Activated CD8-positive, alpha-beta memory T cell treated with anti-CD3 and anti-CD28 coated beads for 48 hours (primary cell): ENCODE measurements around the gene LSM5.
"Not testable (repeated sequence)": the region's sequence is repeated elsewhere in the genome, so short reads cannot be mapped to it uniquely, and the experiment has no call there.

Experiments used
- DNase-seq, 3 experiments: peaks; one replicate each; pipeline ENCODE4 v3.0.0-alpha.2; 2020; ENCODE audit warnings: low read depth in 2 of 3, low spot score in 2 of 3

The LSM5 gene

DNA sequence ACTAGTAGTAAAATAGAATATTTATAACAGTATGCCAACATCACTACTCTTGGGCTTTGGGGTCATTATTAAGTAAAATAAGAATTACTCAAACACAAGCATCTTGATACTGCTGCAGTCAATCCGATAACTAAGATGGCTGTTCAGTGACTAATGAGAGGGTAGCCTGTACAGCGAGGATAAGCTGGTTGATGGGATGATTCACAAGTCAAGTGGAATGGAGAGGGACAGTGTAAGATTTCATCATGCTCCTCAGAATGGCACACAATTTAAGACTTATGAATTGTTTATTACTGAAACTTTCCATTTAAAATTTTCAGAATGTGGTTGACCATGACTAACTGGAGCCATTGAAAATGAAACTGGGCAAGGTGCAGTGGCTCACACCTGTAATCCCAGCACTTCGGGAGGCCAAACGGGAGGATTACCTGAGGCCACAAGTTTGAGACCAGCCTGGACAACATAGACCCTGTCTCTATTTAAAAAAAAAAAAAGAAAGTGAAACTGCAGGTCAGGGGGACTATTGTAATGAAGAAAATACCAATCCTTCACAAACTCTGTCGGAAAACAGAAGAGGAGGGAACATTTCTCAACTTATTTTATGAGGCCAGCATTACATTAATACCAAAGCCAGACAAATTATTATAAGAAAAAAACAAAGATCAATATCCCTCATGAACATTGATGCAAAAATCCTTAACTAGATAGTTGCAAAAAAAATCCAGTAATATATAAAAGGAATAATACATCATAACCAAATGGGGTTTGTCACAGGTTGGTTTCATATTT, 16.3 kb upstream of the LSM5 start:
- DNase-seq: no peak

- DNase-seq: no peak
Measured at GRCh38 chr7:32502728-32503127, 12.5 kb upstream of the LSM5 start.

DNA sequence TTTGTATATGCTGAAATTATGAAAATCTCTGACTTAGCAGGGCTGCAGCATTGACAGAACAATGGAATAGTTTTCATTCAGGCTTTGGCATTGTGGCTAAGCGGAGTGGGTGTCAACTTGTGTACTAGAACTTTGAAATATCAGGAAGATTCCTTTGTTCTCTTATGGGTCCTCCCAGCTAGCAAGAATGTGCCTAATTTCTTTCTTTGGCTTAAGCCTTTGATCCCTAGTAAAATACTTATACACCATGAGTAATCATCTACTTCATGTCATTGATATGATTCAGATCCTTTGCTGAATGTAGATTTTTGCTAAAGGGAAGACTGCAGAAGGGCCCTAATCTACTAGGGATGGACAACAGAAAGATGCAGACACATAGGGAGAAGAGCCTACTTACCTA, 11.3 kb upstream of the LSM5 start:
- DNase-seq: no peak

GRCh38 chr7:32500922-32501341, 10.8 kb upstream of the LSM5 start:
- no peak for DNase-seq

- not testable (repeated sequence) for DNase-seq
Measured at GRCh38 chr7:32500216-32500615, 10.0 kb upstream of the LSM5 start.

DNA sequence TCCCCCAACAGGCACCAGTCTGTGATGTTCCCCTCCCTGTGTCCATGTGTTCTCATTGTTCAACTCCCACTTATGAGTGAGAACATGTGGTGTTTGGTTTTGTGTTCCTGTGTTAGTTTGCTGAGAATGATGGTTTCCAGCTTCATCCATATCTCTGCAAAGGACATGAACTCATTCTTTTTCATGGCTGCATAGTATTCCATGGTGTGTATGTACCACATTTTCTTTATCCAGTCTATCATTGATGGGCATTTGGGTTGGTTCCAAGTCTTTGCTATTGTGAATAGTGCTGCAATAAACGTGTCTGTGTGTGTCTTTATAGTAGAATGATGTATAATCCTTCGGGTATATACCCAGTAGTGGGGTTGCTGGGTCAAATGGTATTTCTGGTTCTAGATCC, 9.6 kb upstream of the LSM5 start:
- DNase-seq: not testable (repeated sequence)

DNA sequence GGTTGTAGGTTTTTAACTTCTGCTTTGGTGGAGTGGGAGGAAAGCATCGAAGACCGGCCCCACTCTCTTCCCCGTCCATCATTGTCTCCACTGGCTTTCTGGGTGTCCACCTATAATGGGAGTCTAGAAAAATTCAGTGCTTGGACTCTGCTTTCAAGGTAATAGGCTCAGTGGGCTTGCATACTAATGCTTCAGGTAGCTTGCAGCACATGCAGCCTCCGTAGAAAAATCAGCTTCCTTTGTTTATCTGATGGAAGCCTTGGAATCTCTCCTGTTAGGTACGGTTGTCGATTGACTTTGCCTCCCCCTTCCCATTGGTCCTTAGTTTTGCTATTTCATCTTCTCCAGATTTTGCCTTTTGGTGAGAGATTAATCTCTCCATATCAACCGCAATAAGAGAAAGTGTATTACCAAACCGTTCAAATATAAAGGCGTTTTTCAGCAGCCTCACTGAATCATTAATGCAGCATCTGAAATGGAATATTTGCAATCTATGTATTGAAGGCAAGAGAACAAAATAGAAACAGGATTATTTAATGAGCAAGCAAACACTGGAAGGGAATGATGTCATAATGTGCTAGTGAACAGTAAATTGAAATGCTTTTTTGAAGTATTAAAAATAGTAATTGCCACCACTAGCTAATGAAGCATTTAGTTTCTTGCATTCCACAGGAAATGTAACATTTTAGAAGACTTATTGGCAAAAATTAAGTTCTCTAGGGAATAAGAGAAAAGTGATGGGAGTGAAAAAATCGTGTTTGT, 6.1 kb upstream of the LSM5 start:
- DNase-seq: no peak

DNA sequence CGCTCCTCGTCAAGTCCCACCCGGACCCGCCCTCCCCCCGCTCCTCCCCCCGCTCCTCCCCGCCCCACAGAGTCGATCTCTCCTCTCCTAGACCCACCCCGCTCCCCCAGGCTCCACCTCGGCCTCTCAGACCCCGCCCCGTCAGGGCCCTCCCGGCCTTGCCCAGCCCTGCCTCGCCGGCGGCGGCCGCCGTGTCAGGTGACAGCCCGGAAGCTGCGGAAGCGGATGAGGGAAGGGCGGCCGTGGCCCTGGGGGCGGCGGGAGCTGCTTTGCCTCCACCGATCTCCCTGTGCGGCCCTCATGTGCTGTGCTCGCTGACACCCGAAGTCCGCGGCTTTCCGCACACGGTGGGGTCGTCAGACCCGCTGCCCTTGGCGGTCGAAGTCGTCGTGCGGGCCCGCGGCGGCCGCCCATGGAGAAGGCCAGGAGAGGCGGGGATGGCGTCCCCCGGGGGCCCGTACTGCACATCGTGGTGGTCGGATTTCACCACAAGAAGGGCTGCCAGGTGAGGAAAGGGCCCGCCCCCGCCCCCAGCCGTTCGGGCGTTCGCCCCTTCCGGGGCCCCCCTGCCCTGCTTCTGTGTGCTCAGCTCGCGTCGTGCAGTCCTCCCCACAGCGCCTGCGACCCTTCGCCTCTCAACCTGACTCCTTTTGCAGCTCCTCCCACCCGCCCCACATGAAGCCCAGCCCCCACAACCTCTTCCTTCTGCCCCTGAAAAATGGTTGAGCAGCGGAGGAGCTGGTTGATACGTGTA, 5.3 kb upstream of the LSM5 start, which contains the start of gene AVL9:
TSS of gene AVL9 (plus strand) at position 192 of the 754 bp plus-strand sequence. CDS start at position 413, 221 bp downstream.
- DNase-seq: peak; percentile 89 to 99 (median 90)

GRCh38 chr7:32494946-32495297, 4.7 kb upstream of the LSM5 start:
- no peak for DNase-seq

- DNase-seq: no peak
Measured at GRCh38 chr7:32489788-32490126, 423 bp downstream of the LSM5 start.

- DNase-seq: no peak
Measured at GRCh38 chr7:32481921-32482320, 8.3 kb downstream of the LSM5 start.

DNA sequence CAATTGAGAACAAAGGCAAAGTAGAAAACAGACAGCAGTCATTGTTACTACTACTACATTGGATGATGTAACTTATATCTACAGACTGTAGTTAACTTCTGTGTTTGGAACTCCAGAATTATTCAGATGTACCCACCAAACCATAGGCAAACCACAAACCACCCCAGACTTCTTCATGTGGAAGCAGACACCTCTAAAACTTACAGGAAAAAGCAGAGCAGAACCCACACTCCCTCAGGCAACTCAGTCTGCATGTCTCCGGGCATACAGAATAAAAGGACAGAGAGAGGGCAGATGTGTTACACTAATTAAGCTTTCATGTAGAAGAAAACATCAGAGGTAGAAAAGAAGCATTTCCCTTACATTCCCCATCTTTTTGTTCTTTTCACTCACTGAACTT, 9.0 kb downstream of the LSM5 start:
- no peak for DNase-seq

DNA sequence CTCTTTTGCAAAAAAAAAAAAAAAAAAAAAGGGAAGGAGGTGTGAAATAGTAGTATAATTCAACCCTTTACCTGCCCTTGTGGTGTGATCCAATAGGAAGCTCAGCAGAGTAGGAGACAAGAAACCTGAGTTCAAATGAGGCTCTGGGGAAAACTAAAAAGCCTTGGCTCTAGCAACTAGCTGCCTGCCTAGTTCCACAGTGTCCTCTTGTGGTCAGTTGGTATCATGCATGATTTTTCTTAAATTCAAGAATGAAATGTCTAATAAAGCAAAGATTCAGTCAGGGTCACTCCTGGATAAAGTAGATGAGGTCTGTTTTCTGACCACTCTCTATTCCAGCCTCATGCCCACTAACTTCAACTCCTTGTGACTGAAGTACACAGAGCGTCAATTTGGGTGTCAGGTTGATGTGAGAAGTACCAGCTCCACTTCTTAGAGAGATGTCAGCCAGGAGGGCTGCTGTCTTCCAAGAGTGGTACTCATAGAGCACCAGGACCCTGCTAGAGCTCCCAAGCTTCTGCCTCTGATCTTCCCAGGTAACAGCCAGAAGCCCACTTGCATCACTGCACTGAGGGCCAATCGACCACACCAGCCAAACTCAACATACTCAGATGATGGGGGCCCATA, 10.5 kb downstream of the LSM5 start:
- no peak for DNase-seq

DNA sequence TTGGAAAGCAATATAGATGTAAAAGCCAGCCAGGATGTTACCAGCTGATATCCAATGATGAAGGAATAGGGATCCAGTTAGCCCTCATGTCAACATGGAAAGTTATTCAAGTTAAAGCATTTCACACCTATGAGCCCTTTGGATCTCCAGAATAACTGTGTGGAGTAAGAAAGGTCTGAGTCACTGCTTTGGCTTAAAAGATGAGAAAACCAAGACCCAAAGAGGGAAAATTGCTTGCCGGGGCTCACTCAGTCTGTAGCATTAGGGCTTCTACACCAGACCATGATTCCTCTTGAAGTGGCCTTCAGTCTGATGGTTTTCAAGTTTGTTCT, 12.6 kb downstream of the LSM5 start:
- no peak for DNase-seq

DNA sequence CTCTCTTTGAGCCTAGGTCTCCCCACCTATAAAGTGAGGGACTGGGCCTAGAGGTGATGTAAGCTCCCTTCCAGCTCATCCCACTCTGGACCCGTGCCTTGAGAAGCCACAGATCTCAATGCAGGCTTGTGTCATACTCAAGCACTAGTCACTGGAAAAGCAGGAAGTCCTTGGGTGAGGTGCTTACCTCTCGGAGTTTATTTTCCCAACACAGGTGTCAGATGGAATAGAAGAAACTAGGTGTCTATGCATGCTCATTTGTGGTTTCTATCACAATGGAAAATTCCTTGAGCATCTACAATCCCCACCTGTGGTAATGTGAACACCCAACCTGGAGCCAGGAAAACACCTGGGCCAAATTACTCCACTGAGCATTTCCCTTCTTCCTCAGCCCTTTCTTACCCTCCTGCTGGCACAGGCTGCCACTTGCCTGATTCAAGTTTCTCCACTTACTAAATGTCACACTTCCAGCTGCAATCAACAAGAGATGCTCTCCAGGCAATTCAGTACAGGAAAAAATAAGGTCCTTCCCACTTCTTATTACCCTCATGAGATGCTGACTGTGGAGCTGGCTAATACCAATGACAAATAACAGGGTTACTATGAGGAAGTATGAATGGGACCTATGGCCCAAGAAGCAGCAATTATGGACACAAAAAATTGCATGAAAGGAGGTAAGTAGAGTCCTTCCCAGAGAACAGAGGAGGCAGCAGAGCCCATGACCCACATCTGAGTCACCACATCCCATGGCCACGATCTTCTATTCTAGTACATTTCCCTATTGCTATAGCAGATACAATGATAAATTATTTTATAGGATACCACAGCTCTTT, 13.1 kb downstream of the LSM5 start:
- no peak for DNase-seq

DNA sequence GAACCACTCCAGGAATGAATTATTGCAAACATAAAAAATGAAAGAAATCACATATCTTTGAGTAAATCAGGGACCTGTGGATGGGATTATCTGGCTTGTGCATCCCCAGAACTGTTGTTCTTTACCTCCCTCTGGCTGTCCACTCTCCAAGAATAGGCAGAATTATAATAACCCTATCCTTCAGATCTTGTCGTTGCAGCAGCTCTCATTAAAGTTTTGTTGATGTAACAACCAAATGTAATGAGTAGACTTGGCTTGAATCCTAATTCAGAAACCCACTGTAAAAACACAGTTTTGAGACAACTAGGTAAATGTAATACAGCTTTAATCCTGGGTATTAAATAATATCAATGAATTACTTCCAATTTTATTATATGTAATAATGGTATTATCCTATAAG, 16.2 kb downstream of the LSM5 start:
- no peak for DNase-seq

DNA sequence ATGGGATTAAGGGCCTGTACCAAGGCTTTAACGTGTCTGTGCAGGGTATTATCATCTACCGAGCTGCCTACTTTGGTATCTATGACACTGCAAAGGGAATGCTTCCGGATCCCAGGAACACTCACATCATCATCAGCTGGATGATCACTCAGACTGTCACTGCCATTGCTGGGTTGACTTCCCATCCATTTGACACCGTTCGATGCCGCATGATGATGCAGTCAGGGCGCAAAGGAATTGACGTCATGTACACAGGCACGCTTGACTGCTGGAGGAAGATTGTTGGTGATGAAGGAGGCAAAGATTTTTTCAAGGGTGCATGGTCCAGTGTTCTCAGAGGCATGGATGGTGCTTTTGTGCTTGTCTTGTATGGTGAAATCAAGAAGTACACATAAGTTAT, 18.2 kb downstream of the LSM5 start:
- DNase-seq: no peak

- no peak for DNase-seq
Measured at GRCh38 chr7:32470871-32471270, 19.3 kb downstream of the LSM5 start.

DNA sequence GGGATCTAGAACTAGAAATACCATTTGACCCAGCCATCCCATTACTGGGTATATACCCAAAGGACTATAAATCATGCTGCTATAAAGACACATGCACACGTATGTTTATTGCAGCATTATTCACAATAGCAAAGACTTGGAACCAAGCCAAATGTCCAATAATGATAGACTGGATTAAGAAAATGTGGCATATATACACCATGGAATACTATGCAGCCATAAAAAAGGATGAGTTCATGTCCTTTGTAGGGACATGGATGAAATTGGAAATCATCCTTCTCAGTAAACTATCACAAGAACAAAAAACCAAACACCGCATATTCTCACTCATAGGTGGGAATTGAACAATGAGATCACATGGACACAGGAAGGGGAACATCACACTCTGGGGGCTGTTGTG, 20.2 kb downstream of the LSM5 start:
- not testable (repeated sequence) for DNase-seq

DNA sequence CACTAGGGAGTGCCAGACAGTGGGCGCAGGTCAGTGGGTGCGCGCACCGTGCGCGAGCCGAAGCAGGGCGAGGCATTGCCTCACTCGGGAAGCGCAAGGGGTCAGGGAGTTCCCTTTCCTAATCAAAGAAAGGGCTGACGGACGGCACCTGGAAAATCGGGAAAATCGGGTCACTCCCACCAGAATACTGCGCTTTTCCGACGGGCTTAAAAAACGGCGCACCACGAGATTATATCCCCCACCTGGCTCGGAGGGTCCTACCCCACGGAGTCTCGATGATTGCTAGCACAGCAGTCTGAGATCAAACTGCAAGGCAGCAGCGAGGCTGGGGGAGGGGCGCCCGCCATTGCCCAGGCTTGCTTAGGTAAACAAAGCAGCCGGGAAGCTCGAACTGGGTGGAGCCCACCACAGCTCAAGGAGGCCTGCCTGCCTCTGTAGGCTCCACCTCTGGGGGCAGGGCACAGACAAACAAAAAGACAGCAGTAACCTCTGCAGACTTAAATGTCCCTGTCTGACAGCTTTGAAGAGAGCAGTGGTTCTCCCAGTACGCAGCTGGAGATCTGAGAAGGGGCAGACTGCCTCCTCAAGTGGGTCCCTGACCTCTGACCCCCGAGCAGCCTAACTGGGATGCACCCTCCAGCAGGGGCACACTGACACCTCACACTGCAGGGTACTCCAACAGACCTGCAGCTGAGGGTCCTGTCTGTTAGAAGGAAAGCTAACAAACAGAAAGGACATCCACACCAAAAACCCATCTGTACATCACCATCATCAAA, 25.4 kb downstream of the LSM5 start:
- not testable (repeated sequence) for DNase-seq
